ENCODE data around the gene CLEC12A. TPM values are rescaled to one million over a fixed set of nuclear protein-coding genes. Genes with fewer than 3 reads are reported as not detected.

Gene CLEC12A
- total RNA-seq, 1 experiment from 2014 or later = not detected

GRCh38 chr12:9948606-9949296 is 22.5 kb upstream of the CLEC12A start:
- peaks cover 56% of the 10 kb centered on the region for H3K27me3 ChIP-seq (ENCODE audit: insufficient read depth, low read length)
- H3K36me3 ChIP-seq (ENCODE audit: control insufficient read depth in 1 of 2, insufficient read depth in 2 of 2, low read length in 2 of 2) = no peaks in the 10 kb centered on the region
- H3K79me2 ChIP-seq (ENCODE audit: insufficient read depth, low read length) = no peaks in the 10 kb centered on the region
- H3K4me2 ChIP-seq (ENCODE audit: low read length) = no peak overlapping the region
- BruUV-seq (replicated peaks) = no TSS peak
- ATAC-seq (no peak), DNase-seq (ENCODE audit: low read depth, low spot score) (no peak)
- CTCF ChIA-PET = no interaction called here
- H4K20me1 ChIP-seq (ENCODE audit: insufficient read depth) = no peaks in the 10 kb centered on the region
- H3K9me3 ChIP-seq (ENCODE audit: control insufficient read depth in 1 of 2, insufficient read depth in 1 of 2, low read depth in 1 of 2, low read length in 2 of 2) = no peaks in the 10 kb centered on the region
- H3K4me3 ChIP-seq (replicated peaks in 1 of 2; ENCODE audit: low read depth in 1 of 2, low read length in 2 of 2) = no peak overlapping the region
- RAD21 ChIA-PET (ENCODE audit: low non-redundant PET in 1 of 2, low total read pairs in 2 of 2, uncharacterized antibody in 2 of 2, unreplicated experiment in 2 of 2) = no interaction called here
- H3K9ac ChIP-seq (ENCODE audit: low read length) = no peak overlapping the region
- intact Hi-C loops (cut with micrococcal nuclease) = no loop called here
- H3K9me2 ChIP-seq (ENCODE audit: insufficient read depth) = no peaks in the 10 kb centered on the region
- no peak overlapping the region for H2AFZ ChIP-seq (ENCODE audit: low read depth, low read length, poor library complexity, severe bottlenecking)
- no peak overlapping the region for H3K27ac ChIP-seq (ENCODE audit: low read depth, low read length)
- POLR2A ChIA-PET = no interaction called here
- no peak for TF ChIP-seq YY1 (IDR thresholded peaks at IDR 0.05; ENCODE audit: extremely low read depth, insufficient replicate concordance, low read depth, low read length)
- TF ChIP-seq ELF1 (IDR thresholded peaks at IDR 0.05; ENCODE audit: borderline replicate concordance, low read depth) = no peak
- no peak for TF ChIP-seq POLR2A (IDR thresholded peaks at IDR 0.05; ENCODE audit: borderline replicate concordance, extremely low read depth, insufficient read depth, insufficient read length)
- no peak for TF ChIP-seq FOSL1 (IDR thresholded peaks at IDR 0.05; ENCODE audit: low read depth)
- TF ChIP-seq ZNF274 (IDR thresholded peaks at IDR 0.05; ENCODE audit: low read depth, low read length) = no peak
- no peak for TF ChIP-seq CEBPB (IDR thresholded peaks at IDR 0.05; ENCODE audit: low read depth)
- TF ChIP-seq ATF3 (IDR thresholded peaks at IDR 0.05) = no peak
- no peak for TF ChIP-seq SP1 (IDR thresholded peaks at IDR 0.05; ENCODE audit: low read depth)
- no peak for TF ChIP-seq EZH2phosphoT487 (IDR thresholded peaks at IDR 0.05; ENCODE audit: borderline replicate concordance)
- no peak for TF ChIP-seq TCF7L2 (IDR thresholded peaks at IDR 0.05; ENCODE audit: borderline replicate concordance, extremely low read depth, insufficient read depth, insufficient read length)
- TF ChIP-seq SRF (IDR thresholded peaks at IDR 0.05; ENCODE audit: low read depth) = no peak
- TF ChIP-seq JUND (IDR thresholded peaks at IDR 0.05) = no peak
- no peak for TF ChIP-seq EZH2 (IDR thresholded peaks at IDR 0.05)
- TF ChIP-seq EGR1 (IDR thresholded peaks at IDR 0.05; ENCODE audit: low read depth) = no peak
- TF ChIP-seq RAD21 (IDR thresholded peaks at IDR 0.05; ENCODE audit: low read depth) = no peak
- no peaks in the 10 kb centered on the region for H3K4me1 ChIP-seq (ENCODE audit: control insufficient read depth in 1 of 2, insufficient read depth in 2 of 2, low read length in 2 of 2)

Data from HCT116 (cell line).